HL-60 (cell line): ENCODE results near the gene MORN5.

Experiments used
- POLR2AphosphoS5 ChIP-seq: IDR thresholded peaks from 2 replicates; pipeline ENCODE4 v1.6.1; 2012; ENCODE audit warnings: low read depth
- SPI1 ChIP-seq: IDR thresholded peaks from 2 replicates; pipeline ENCODE4 v1.6.1; 2012; ENCODE audit warnings: low read depth, mild to moderate bottlenecking, borderline replicate concordance
- TF ChIP-seq, protein P1 (sequence below): IDR thresholded peaks from one replicate; pipeline ENCODE4 v1.5.1; 2011; ENCODE audit warnings: low read length, control low read depth, inconsistent platforms; ENCODE audit not compliant: insufficient read depth
- TF ChIP-seq, protein P2 (sequence below): IDR thresholded peaks from 2 replicates; pipeline ENCODE4 v1.6.1; 2012; ENCODE audit warnings: low read depth; ENCODE audit not compliant: insufficient replicate concordance

DNA sequence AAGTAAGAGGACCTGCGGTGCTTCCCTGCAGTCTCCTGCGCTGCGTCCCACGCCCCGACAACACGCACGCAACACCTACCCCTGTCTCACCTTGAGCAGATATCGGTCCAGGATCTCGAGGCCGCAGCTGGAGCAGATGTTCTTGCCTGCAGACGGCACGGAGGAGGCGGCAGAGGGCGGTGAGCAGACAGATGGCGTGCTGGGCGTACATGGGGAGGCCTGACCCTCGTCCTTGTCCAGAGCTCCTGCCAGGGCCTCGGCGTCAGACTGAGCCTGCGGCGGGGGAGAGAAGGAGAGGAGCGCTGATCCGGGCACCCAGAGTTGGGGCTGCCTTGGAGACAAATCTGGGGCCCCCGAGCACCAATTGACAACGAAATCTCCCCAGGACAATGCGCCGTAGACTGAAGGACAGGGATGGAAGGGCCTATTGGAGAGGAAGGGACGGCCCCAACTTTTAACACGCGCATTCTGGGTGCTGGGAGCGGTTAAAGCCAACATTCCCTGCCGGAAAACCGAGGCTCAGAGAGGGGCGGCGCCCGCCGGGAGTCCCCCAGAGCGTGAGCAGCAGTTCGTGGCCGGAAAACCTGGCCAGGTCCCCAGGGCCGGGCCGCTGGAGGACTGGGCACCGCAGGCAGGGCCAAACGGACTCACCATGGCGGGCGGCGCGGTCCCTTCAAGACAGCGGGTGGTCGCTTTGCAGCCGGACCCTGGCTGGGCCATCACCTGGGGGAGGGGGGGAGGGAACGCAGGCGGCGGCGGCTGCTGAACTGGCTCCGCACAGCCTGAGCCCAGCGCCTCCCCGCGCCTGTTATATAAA lies 67.3 kb downstream of the MORN5 start:
- TF ChIP-seq, protein P1, sequence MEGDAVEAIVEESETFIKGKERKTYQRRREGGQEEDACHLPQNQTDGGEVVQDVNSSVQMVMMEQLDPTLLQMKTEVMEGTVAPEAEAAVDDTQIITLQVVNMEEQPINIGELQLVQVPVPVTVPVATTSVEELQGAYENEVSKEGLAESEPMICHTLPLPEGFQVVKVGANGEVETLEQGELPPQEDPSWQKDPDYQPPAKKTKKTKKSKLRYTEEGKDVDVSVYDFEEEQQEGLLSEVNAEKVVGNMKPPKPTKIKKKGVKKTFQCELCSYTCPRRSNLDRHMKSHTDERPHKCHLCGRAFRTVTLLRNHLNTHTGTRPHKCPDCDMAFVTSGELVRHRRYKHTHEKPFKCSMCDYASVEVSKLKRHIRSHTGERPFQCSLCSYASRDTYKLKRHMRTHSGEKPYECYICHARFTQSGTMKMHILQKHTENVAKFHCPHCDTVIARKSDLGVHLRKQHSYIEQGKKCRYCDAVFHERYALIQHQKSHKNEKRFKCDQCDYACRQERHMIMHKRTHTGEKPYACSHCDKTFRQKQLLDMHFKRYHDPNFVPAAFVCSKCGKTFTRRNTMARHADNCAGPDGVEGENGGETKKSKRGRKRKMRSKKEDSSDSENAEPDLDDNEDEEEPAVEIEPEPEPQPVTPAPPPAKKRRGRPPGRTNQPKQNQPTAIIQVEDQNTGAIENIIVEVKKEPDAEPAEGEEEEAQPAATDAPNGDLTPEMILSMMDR = no peak
- TF ChIP-seq POLR2AphosphoS5 = no peak
- TF ChIP-seq, protein P2, sequence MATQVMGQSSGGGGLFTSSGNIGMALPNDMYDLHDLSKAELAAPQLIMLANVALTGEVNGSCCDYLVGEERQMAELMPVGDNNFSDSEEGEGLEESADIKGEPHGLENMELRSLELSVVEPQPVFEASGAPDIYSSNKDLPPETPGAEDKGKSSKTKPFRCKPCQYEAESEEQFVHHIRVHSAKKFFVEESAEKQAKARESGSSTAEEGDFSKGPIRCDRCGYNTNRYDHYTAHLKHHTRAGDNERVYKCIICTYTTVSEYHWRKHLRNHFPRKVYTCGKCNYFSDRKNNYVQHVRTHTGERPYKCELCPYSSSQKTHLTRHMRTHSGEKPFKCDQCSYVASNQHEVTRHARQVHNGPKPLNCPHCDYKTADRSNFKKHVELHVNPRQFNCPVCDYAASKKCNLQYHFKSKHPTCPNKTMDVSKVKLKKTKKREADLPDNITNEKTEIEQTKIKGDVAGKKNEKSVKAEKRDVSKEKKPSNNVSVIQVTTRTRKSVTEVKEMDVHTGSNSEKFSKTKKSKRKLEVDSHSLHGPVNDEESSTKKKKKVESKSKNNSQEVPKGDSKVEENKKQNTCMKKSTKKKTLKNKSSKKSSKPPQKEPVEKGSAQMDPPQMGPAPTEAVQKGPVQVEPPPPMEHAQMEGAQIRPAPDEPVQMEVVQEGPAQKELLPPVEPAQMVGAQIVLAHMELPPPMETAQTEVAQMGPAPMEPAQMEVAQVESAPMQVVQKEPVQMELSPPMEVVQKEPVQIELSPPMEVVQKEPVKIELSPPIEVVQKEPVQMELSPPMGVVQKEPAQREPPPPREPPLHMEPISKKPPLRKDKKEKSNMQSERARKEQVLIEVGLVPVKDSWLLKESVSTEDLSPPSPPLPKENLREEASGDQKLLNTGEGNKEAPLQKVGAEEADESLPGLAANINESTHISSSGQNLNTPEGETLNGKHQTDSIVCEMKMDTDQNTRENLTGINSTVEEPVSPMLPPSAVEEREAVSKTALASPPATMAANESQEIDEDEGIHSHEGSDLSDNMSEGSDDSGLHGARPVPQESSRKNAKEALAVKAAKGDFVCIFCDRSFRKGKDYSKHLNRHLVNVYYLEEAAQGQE = no peak
- TF ChIP-seq SPI1 = no peak
